OCI-LY3 (cell line): Measurements from ENCODE around the gene EYA3.

Experiments used
- H2AFZ ChIP-seq: fragments of 200-600, 300-600 bp; shearing (Covaris generic); 2 replicates; pipeline ENCODE4 v1.6.0; 2014; ENCODE audit warnings: antibody characterized with exemption, low read depth, low read length
- H3K27ac ChIP-seq: fragments of 200-600, 300-600 bp; sonication (generic); 2 replicates; pipeline ENCODE4 v1.5.1; 2014; ENCODE audit warnings: mild to moderate bottlenecking, low read length, moderate library complexity, mixed read lengths
- H3K27me3 ChIP-seq: fragments of 200-600, 300-600 bp; sonication (generic); 2 replicates; pipeline ENCODE4 v1.6.1; 2014; ENCODE audit warnings: low read depth, low read length, mixed read lengths
- H3K36me3 ChIP-seq: fragments of 200-600, 300-600 bp; sonication (generic); replicated peaks from 2 replicates; pipeline ENCODE3; 2014; ENCODE audit warnings: low read depth, low read length, mixed read lengths
- H3K4me1 ChIP-seq: fragments of 300-600, 200-600 bp; sonication (generic); 2 replicates; pipeline ENCODE4 v1.6.1; 2014; ENCODE audit warnings: low read length, mixed read lengths
- H3K4me2 ChIP-seq: fragments of 200-600, 300-600 bp; sonication (generic); 2 replicates; pipeline ENCODE4 v1.6.1; 2014; ENCODE audit warnings: low read length, mixed read lengths
- H3K4me3 ChIP-seq: fragments of 300-600, 200-600 bp; sonication (generic); 2 replicates; pipeline ENCODE4 v1.5.1; 2014; ENCODE audit warnings: antibody characterized with exemption, mild to moderate bottlenecking, low read length, moderate library complexity
- H3K79me2 ChIP-seq: fragments of 300-600, 200-600 bp; shearing (Covaris generic); 2 replicates; pipeline ENCODE4 v1.6.1; 2014; ENCODE audit warnings: mild to moderate bottlenecking, low read length, mixed read lengths
- H3K9ac ChIP-seq: fragments of 300-600, 200-600 bp; shearing (Covaris generic); 2 replicates; pipeline ENCODE4 v1.6.0; 2014; ENCODE audit warnings: mild to moderate bottlenecking, low read length, moderate library complexity
- H3K9me3 ChIP-seq: fragments of 200-600, 300-600 bp; shearing (Covaris generic); 2 replicates; pipeline ENCODE4 v1.6.1; 2014; ENCODE audit warnings: low read length, mixed read lengths; ENCODE audit not compliant: insufficient read depth
- H4K20me1 ChIP-seq: fragments of 200-600, 300-600 bp; sonication (generic); 2 replicates; pipeline ENCODE4 v1.6.1; 2016; ENCODE audit warnings: low read length, mixed read lengths; ENCODE audit not compliant: insufficient read depth
- EZH2phosphoT487 ChIP-seq: fragments of 200-600 bp; shearing (Covaris generic); IDR thresholded peaks from 2 replicates; pipeline ENCODE4 v1.6.1; 2018; ENCODE audit warnings: antibody characterized with exemption, mixed run types, low read depth
- TF ChIP-seq, protein P1 (sequence below): fragments of 200-600, 300-600 bp; sonication (generic); IDR thresholded peaks from 2 replicates; pipeline ENCODE4 v1.5.1; 2014; ENCODE audit warnings: antibody characterized with exemption, low read length, low read depth

Gene EYA3

DNA sequence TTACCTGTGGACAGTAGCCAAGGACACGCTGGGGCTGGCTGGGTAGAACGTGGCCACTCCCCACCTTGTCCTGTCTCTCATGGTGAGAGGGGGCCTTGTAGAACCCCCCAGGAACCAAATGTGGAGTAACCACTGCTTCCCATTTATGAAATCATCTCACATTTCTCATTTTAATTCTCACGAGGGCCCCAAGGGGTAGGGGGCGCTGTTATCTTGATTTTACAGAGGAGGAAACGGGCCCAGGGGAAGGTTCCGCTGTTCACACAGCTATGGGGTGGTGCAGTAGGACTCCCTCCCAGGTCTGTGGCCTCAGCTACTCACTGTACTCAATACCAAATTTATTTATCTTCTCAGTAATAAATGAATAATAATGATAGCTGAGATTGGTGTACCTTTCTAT is 148.1 kb downstream of the EYA3 start:
- no peak overlapping the region for H3K4me3 ChIP-seq
- no peak overlapping the region for H3K4me2 ChIP-seq
- no peaks in the 10 kb centered on the region for H3K79me2 ChIP-seq
- no peaks in the 10 kb centered on the region for H3K27me3 ChIP-seq
- no peak overlapping the region for H3K27ac ChIP-seq
- H2AFZ ChIP-seq, result peak overlapping the region; percentile 92
- no peaks in the 10 kb centered on the region for H4K20me1 ChIP-seq
- H3K36me3 ChIP-seq, result no peaks in the 10 kb centered on the region
- peaks cover 3% of the 10 kb centered on the region; the same call in 1 of the 2 replicates for H3K4me1 ChIP-seq
- TF ChIP-seq, protein P1, sequence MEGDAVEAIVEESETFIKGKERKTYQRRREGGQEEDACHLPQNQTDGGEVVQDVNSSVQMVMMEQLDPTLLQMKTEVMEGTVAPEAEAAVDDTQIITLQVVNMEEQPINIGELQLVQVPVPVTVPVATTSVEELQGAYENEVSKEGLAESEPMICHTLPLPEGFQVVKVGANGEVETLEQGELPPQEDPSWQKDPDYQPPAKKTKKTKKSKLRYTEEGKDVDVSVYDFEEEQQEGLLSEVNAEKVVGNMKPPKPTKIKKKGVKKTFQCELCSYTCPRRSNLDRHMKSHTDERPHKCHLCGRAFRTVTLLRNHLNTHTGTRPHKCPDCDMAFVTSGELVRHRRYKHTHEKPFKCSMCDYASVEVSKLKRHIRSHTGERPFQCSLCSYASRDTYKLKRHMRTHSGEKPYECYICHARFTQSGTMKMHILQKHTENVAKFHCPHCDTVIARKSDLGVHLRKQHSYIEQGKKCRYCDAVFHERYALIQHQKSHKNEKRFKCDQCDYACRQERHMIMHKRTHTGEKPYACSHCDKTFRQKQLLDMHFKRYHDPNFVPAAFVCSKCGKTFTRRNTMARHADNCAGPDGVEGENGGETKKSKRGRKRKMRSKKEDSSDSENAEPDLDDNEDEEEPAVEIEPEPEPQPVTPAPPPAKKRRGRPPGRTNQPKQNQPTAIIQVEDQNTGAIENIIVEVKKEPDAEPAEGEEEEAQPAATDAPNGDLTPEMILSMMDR, result peak; percentile 55
- TF ChIP-seq EZH2phosphoT487, result no peak
- H3K9me3 ChIP-seq, result no peaks in the 10 kb centered on the region
- no peak overlapping the region for H3K9ac ChIP-seq

DNA sequence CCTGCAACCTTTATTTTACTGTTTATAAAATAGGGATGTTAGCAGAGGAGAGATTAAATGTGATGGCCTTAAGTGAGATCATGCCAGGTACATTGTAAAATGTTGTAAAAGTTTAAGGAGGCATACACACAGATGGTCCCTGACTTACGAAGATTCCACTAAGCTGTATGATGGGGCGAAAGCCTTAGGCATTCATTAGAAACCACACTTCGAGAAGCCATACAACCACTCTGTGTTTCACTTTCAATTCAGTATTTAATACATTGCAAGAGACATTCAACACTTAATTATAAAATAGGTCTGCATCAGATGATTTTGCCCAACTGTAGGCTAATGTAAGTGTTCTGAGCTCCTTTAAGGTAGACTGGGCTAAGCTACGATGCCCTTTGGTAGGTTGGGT is 149.9 kb downstream of the EYA3 start:
- Histone ChIP-seq H3K4me3 (no peak overlapping the region), H2AFZ (no peak overlapping the region), H3K27me3 (no peaks in the 10 kb centered on the region), H4K20me1 (no peaks in the 10 kb centered on the region), H3K27ac (no peak overlapping the region), H3K79me2 (no peaks in the 10 kb centered on the region), H3K36me3 (no peaks in the 10 kb centered on the region), H3K4me2 (no peak overlapping the region), H3K4me1 (peaks cover 3% of the 10 kb centered on the region; the same call in 1 of the 2 replicates), H3K9me3 (no peaks in the 10 kb centered on the region), H3K9ac (no peak overlapping the region)
- TF ChIP-seq, protein P1, result no peak
- TF ChIP-seq EZH2phosphoT487, result no peak

DNA sequence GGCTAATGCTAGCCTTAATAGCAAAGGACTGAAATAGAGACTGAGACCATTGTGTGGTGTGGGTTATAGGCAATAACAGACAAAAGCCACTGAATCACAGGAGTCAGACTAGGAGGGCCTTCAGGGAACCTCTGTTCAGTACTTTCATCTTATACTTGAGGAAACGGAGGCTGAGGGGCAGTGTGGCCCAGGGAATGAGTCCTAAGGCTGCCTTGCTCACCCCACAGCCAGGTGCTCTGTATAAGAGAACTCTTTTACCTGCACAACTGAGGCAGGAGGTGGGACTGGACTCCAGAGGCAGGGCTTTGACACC is 150.9 kb downstream of the EYA3 start:
- Histone ChIP-seq H3K9me3 (no peaks in the 10 kb centered on the region), H4K20me1 (no peaks in the 10 kb centered on the region), H2AFZ (no peak overlapping the region), H3K9ac (no peak overlapping the region), H3K4me2 (no peak overlapping the region), H3K27me3 (no peaks in the 10 kb centered on the region), H3K79me2 (no peaks in the 10 kb centered on the region), H3K27ac (no peak overlapping the region), H3K4me1 (peaks cover 4% of the 10 kb centered on the region; the same call in 1 of the 2 replicates), H3K36me3 (no peaks in the 10 kb centered on the region), H3K4me3 (no peak overlapping the region)
- TF ChIP-seq, protein P1, result no peak
- TF ChIP-seq EZH2phosphoT487, result no peak

DNA sequence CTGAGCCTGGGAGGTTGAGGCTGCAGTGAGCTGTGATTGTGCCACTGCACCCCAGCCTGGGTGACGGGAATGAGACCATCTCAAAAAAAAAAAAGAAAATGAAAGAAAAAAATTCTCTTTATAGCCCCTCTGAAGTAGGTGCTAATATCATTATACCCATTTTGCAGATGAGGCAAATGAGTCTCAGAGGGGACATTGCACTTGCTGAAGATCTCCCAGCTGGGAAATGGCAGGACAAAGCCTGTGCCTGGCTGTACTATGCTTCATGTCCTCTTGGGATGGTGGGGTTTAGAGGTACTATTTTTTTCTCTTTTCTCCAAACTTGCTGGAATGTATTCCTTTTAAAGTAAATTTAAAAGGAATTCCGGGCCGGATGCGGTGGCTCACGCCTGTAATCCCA is 152.0 kb downstream of the EYA3 start:
- Histone ChIP-seq H3K27me3 (no peaks in the 10 kb centered on the region), H3K79me2 (no peaks in the 10 kb centered on the region), H3K4me1 (peaks cover 12% of the 10 kb centered on the region), H4K20me1 (no peaks in the 10 kb centered on the region), H3K27ac (no peak overlapping the region), H3K9me3 (no peaks in the 10 kb centered on the region), H3K4me3 (no peak overlapping the region), H3K4me2 (no peak overlapping the region), H2AFZ (no peak overlapping the region), H3K36me3 (no peaks in the 10 kb centered on the region), H3K9ac (no peak overlapping the region)
- TF ChIP-seq EZH2phosphoT487, result no peak
- TF ChIP-seq, protein P1, result no peak
